NCI-H345 treated with DMSO at 0.1 percent for 48 hours (cell line): ENCODE measurements around the gene CMBL.

ENCODE experiments used
- DNase-seq: peaks from one replicate; lab custom pipeline; 2025; ENCODE audit not compliant: unreplicated experiment; lab: John Stamatoyannopoulos, UW

The CMBL gene

DNA sequence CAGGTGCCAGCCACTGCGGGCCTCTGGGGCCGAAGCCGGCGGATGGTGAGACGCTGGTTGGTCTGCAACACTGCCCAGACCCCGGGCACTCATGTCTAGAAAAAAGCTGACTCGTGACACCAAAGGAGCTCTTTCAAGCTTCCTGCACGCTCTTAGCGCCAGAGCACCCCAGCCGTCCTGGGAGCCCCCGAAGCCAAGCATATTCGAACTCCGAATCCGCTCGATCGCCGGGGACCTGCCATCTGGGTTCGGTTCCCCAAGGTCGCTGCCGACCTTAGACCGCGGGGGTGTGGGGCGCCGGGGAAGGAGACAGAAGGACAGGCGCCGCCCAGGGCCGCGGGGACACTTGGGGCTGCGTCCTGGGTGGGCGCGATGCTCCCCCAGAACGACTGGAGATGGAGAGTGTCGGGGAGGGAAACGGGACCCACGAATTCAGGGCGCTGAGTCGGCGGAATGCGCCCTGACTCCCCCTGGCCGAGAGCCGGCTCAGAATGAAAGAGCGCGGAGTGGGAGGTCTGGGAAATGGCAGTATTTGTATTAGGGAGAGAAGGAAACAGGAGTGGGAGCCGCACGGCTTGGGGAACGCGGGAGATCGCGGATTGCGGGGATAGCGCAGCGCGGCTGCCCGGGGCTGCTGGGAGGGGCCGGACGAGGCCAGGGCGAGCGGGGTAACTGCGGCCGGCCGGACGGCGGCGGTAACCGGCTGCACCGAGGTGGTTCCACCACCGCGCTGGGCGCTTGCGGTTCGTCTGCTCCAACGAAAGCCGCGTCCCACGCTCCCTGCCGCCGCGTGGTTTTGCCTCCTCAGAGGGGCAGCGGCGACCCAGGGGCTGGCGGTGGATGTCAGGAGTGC, 25.7 kb upstream of the CMBL start:
- no peak for DNase-seq

DNA sequence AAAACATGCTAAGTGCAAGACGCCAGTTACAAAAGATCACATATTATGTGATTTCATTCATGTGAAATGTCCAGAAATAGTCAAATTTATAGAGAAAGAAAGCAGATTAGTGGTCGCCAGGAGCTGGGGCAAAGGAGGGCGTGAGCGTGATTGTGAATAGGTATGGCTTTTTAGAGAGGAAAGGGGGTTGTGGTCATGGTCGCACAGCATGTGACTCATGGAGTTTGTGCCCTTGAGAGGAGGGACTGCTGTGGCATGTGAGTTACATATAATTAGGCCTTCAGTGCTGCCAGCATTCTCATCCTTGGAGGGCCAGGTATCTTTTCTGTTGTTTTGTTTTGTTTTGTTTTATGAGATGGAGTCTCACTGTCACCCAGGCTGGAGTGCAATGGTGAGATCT, 24.6 kb upstream of the CMBL start:
- DNase-seq: no peak

DNA sequence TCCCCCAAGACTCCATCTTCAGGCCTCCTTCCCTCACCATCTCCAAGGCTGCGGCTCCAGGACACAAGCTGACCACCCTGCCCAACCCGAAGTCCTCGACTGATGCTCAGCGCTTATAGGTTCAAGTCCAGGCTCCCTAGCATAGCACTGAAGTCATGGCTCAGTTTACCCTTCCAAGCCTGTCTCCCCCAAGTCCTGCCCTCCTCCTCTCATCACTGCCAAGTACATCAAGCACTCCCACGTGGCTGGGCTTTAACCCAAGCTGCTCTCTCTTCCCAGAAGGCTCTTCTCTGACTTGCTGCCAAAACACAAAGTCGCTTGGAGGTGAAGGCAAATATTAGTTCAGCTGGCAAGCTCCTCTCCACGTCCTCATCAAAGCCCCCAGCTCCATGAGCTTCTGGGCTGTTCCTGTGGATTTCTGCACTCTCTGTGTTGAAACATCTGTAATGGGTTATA, 23.7 kb upstream of the CMBL start:
- peak; percentile 94 for DNase-seq

DNA sequence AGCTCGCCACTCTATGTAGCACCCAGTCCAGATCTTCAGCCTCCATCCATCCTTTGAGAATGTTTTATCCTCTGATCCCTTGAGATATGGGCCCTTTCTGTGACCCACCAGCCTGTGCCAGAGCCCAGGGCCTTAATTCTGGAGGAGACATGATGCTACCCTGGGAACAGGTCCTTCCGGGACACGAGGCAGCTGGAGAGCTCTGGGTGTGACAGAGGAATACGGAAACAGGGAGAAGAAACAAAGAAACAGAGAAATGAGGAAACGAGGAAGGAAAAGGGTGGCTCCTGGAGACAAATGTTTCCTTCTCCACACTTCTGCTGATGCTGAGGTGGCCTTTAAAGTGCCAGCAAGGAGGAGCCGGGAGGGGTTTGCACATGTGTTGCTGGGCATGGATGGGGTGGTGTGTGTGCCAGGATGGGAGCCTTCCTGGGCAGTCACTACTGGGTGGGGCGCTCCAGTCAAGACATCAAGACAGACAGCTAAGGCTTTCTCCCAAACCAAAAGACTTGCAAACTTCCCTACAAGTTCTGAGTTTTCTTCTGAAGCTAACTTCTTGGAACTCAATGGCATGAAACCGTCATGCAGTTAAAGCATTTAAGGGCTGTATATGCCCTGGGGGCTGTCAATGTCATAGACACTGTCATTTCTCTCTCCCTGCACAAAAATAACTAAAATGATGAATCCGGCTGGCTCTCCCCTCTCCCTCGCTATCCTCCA, 23.0 kb upstream of the CMBL start:
- DNase-seq: no peak

DNA sequence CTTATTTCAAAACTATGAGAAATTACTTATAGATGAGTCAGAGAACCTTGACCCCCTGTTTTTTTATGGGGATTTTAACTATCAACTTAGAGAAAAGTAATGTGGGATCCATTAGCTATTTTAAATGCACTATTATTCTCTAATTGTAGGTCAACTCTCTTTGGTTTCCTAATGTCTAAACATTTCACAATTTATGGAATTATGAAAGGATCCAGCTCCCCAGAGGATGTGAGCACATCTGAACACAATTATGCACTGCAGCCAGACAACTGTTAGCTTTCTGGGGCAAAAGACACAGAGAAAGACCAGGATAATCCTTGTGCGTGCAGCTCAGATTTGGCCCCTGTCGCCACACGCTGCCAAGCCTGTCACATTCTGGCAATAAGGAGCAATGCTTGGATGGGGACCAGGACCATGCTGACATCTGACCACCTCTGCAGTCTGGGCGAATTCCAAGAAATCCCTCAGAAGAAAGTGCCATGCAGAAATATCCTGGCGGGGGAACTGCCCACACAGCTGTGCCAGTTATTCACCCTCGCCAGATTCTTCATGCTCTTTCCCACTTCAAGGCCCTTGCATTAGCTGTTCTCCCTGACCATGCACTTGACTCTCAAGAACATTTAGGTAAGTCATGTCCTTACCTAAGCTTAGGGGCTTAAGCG, 22.2 kb upstream of the CMBL start:
- DNase-seq: no peak

DNA sequence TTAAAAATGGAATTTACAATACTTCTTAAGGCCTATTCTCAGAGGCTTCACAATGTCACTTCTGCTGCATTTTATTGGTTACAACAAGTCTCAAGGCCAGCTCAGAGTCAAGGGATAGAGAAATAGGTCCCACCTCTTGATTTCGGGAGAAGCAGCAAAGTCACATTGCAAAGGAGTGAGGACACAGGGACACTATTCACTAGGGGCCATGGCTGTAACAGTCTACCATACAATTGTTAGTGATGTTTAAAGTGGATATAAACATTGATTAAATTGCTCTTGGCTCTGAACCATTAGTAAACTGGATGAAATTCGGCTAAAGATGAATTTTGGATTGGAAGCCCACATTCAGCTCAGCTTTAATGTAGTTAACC, 21.7 kb upstream of the CMBL start:
- DNase-seq: no peak

DNA sequence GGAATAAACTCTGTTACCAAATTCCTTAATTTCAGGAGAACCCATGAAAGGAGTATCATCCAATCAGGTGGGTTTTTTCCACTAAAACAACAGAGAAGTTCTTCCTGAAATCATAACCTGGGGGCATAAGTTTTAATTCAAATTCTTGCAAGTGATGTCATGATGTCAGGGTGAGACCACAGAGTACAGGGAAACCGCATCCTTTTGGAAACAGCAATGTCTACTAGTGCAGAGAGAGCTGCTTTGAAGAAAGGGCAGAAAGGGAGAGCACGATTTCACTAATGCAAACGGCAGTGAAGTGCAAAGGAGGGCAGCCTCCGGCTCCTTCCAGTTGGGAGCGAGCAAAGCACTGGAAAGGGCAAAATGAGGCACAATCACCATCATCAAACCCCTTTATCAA, 20.6 kb upstream of the CMBL start:
- DNase-seq: no peak

DNA sequence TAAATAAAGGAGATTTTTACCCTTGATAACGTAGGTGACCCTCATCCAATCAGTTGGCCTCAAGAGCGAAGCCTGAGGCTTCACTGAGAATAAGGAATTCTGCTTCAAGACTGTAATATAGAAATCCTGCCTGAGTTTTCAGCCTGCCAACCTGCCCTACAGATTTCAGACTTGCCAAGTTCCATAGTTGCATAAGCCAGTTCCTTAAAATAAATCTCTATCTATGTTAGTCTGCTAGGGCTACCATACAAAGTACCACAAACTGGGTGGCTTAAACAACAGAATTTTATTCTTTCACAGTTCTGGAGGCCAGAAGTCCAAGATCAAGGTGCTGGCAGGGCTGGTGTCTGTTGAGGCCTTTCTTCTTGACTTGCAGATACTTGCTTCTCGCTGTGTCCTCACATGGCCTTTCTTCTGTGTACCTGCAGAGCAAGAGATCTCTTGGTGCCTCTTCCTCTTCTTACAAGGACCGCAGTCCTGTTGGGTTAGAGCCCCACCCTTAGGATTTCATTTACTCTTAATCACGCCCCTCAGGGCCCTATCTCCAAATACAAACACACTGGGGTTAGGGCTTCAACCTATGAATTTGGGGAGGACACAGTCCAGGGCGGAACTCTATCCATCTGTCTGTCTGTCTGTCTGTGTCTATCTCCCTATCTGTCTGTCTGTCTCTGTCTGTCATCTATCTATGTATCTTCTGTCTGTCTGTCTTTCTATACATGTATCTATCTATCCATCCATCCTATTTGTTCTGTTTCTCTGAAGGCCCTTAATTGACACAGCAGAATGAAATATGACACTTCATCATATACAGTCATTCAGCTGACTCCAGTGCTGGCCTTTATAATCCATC, 17.0 kb upstream of the CMBL start:
- DNase-seq: no peak

DNA sequence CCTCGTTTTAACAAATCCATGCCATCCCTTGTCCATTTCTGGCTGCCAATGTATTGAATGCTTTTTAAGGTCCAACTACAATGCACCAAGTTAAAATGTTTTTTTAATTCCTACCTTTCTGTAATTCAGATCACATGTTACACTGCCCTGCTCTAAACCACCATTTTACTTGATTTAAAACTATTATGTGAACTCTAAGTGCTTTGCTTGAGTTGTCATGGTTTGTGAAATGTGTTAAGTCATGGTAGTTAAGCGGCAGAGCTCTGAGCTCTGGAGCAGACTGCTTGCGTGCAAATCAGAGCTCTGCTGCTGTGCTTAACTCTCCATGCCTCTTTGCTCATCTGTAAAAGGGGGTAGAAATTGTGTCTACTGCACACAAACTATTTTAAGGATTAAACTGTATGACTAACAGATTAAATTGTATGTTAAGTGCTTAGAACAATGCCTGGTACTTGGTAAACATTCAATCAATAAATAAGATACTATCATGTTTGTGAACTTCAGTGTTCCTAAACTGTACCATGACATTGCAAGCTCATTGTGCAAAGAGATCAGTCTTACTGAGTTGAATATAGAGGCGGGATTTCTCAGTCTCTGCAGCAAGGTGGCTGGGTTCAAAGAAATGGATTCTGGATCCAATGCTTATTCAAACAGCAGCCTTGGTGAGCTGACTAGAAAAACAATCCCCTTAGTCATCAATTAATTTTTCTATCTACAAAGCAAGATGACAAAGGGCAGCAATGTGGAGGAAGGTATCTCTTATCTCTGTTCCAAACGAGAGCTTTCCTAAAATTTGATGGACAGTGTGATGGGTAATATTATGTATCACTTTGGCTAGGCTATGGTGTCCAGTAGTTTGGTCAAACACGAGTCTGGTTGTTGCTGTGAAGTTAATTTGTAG, 16.1 kb upstream of the CMBL start:
- DNase-seq: peak; percentile 96

DNA sequence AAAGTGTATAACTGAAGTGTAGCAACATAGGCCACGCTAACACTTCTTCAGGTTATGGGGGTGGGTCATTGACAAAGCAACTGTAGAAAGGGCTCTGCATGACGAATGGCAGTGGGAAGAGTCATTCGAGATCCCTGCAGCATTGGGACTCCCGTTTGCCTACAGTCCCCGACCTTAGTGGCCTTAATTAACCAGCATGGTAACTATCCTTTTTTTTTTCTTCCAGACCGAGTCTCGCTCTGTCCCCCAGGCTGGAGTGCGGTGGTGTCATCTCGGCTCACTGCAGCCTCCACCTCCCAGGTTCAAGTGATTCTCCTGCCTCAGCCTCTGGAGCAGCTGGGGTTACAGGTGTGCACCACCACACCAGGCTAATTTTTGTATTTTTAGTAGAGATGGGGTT, 14.2 kb upstream of the CMBL start:
- no peak for DNase-seq

DNA sequence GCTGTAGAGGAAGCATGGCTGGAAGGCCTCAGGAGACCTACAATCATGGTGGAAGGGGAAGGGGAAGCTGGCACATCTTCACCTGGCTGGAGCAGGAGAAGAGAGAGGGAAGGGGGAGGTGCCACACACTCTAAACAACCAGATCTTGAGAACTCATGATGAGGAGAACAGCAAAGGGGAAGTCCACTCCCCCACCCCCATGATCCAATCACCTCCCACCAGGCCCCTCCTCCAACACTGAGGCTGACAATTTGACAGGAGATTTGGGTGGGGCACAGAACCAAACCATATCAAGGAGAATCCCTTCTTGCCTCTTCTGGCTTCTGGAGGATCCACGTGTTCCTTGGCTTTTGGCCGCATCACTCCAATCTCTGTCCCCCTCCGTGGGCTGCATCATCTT, 13.1 kb upstream of the CMBL start:
- DNase-seq: no peak

DNA sequence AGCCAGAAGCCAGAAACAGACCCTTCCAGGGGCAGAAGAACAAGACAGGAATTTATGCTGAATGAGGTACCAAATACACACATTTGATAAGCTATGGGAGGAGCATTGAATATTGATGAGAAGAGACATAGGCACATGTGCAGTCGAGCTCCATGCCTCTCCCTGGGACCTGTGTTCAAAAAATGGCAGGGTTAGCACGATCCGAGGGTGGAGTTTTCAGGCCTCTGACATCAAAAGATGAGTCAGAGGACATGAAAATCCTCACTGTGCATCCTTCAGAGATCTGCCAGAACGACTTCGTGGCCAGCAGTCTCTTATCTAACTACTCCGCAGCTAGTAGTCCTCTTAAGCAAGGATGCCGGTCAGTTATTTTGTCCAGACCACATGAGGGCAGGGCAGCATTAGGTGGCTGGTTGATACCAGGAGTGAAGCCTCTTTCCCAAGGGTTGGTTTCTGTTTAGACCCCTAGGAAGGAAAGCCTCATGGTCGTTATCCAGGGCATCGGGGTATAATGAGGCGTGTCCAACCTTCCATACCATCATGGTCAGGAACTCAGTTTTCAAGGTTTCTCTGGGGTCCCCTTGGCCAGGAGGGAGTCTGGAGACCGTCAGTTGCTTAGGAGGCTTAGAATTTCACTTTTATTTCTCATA, 11.6 kb upstream of the CMBL start:
- DNase-seq: no peak

DNA sequence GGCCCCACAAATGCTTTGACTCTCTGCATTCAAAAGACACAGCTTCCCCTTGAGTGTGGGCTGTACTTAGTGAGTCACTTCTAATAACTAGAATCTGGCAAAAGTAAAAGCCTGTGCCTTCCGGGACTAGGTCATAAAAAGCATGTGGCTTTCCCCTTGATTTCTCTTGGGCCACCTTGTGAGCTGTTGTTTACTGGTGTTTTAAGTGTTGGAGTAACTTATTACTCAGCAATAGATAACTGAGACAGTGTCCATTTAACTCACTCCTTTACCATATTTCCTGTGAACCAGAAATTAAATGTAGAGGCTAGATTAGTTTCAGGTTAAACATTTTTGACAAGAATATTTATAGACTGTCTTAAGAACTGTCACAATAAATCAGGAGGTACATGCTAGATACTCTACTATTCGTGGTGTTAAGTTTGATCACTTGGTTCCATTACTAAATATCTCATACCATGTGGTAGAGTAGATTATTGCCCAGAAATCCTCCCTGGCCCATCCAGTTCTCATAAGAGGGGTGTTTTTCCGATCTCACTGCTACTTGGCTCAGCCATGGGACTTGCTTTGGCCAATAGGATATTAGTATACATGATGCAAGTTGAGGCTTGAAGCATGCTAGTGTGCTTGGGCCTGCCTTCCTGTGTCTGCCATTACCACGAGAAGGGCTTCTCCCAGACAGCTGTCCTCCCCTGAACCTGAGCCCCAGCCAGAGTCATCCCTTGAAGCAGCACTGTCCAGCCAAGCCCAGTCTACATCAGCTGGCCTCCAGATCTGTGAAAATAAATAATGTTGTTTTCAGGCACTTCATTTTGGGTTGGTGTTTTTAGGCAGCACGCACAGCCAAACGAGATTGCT, 10.4 kb upstream of the CMBL start:
- no peak for DNase-seq

DNA sequence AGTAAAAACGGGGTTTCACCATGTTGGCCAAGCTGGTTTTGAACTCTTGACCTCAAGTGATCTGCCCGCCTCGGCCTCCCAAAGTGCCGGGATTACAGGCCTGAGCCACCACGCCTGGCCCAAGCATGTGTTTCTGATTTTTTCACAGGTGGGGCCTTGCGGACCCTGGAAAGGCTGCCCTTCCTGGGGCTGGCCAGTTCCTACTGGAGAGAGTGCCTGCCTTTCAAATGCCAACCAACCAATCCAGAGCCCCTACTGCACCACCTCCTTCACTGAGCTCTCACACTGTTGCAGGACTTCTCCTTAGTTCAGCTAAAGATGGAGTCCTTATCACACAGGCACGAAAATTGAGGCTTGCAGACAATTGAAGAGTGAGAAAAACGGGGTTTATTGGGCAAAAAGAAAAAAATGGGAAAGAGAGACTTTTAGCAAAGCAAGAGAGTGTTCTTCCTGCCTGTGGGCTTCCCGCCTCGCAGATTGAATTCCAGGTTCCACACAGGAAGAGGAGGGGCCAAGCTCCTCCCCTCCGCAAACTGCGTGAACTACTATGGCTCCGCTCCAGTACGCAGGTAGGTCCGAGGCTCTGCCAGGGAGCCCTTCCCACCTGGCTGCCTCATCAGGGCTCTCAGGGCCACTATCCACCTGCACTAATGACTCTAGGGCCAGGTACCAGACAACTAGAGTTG, 8.3 kb upstream of the CMBL start:
- no peak for DNase-seq

DNA sequence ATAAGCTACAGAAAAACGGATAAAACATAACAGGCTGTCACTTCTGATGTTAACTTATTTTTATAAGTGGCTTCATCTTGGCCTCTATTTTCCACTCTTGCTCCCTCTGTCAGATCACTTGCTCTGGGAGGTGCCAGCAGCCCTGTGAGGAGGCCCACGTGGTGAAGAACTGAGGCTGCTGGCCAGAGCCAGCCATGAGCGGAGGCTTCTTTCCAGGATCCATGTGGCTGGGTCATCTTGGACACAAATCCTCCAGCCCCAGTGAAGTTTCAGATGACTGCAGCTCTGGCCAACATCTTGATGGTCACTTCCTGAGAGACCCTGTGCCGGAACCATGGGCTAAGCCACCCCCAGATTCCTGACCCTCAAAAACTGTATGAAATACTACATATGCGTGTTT, 7.5 kb upstream of the CMBL start:
- DNase-seq: no peak

DNA sequence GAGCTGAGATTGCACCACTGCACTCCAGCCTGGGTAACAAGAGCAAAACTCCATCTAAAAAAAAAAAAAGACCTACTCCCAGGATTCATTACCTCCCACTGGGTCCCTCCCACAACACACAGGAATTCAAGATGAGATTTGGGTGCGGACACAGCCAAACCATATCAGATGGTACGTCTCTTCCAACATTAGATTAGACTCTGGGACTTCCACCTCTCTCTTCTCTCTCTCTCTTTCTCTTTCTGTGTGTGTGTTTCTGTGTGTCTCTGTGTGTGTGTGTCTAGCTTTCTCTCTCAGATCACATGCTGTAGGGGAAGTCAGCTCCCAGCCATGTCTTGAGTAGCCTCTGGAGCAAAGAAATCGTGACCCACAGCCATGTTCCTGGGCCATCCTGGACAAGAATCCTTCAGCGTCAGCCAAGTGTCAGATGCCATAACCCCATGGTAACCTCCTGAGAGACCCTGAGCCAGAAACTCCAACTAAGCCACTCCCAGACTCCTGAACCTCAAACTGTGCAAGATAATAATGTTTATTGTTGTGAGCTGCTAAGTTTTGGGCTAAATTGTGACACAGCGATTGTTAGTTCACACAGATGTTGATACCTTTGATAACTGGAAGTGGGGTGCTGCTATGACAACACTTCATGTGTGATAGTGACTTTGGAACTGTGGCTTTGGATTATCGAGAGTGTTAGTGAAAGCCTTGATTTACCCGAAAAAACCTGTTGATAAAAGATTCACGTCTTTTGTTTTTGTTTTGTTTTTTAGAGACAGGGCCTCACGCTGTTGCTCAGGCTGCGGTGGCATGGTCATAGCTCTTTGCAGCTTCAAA, 4.1 kb upstream of the CMBL start:
- no peak for DNase-seq
